Measurements from ENCODE around the gene NUP85. TPM values are rescaled to one million over a fixed set of nuclear protein-coding genes. Genes with fewer than 3 reads are reported as not detected.

NUP85 gene
- polyA plus RNA-seq, 1 donor from 2014 or later, result 84.1 TPM

DNA sequence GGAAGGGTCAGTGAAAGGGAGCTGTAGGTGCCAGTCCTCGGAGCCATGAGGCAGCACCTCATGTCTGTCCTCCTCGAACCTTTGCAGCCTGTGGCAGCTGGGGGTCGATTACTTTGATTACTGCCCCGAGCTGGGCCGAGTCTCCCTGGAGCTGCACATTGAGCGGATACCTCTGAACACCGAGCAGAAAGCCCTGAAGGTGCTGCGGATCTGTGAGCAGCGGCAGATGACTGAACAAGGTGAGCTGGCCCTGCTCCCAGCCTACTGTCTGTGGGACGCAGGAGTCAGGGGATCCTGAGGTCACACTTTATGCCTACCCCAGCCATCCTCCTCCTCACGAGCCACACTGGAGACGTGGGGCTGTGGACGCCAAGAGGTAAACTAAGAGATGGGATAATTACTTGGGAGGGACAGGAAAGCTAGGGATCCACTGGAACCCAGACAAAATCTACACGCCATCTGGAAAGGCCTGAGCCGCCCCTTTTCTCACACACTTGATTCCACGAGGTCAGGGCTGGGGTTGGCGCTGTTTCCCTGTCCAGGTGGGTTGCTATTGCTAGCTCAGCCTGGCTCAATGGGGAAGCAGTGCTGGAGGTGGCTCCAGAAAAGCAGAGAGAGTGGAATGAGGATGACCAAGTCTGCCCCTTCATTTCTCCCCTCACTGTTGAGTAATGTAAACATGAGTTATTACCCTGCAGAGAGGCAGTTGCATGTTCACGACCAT is 26.4 kb downstream of the NUP85 start:
- H2AFZ ChIP-seq (ENCODE audit: low read depth, low read length), result no peak overlapping the region
- H3K79me2 ChIP-seq (replicated peaks; ENCODE audit: insufficient read depth, low read length), result no peaks in the 10 kb centered on the region
- H3K4me3 ChIP-seq (ENCODE audit: low read length), result no peak overlapping the region
- no peaks in the 10 kb centered on the region for H3F3A ChIP-seq (ENCODE audit: insufficient read depth, low read length, poor library complexity, severe bottlenecking)
- H3K9me3 ChIP-seq (ENCODE audit: low read length), result no peaks in the 10 kb centered on the region
- no peak overlapping the region for H3K9ac ChIP-seq (ENCODE audit: low read length)
- H3K36me3 ChIP-seq (ENCODE audit: insufficient read depth, low read length), result peaks cover 5% of the 10 kb centered on the region
- H4K20me1 ChIP-seq (ENCODE audit: insufficient read depth), result no peaks in the 10 kb centered on the region
- no peak overlapping the region for H3K27ac ChIP-seq (ENCODE audit: low read length)
- no peaks in the 10 kb centered on the region for H3K27me3 ChIP-seq (ENCODE audit: insufficient read depth, low read depth, low read length)
- no peaks in the 10 kb centered on the region for H3K9me2 ChIP-seq (ENCODE audit: insufficient read depth, low read length)
- H3K4me2 ChIP-seq (ENCODE audit: low read length), result no peak overlapping the region
- TF ChIP-seq TAF1 (IDR thresholded peaks at IDR 0.05; ENCODE audit: low read depth) (no peak), EZH2 (IDR thresholded peaks at IDR 0.05; ENCODE audit: borderline replicate concordance, insufficient read depth, low read length, poor library complexity, severe bottlenecking) (no peak), EP300 (conservative IDR thresholded peaks at IDR 0.05; ENCODE audit: poor library complexity, severe bottlenecking) (no peak), SMC3 (conservative IDR thresholded peaks at IDR 0.05; ENCODE audit: poor library complexity) (no peak), RAD21 (conservative IDR thresholded peaks at IDR 0.05) (no peak), POLR2AphosphoS5 (IDR thresholded peaks at IDR 0.05) (no peak), MXI1 (conservative IDR thresholded peaks at IDR 0.05; ENCODE audit: poor library complexity, severe bottlenecking) (no peak)
- TF ChIP-seq, protein P1, sequence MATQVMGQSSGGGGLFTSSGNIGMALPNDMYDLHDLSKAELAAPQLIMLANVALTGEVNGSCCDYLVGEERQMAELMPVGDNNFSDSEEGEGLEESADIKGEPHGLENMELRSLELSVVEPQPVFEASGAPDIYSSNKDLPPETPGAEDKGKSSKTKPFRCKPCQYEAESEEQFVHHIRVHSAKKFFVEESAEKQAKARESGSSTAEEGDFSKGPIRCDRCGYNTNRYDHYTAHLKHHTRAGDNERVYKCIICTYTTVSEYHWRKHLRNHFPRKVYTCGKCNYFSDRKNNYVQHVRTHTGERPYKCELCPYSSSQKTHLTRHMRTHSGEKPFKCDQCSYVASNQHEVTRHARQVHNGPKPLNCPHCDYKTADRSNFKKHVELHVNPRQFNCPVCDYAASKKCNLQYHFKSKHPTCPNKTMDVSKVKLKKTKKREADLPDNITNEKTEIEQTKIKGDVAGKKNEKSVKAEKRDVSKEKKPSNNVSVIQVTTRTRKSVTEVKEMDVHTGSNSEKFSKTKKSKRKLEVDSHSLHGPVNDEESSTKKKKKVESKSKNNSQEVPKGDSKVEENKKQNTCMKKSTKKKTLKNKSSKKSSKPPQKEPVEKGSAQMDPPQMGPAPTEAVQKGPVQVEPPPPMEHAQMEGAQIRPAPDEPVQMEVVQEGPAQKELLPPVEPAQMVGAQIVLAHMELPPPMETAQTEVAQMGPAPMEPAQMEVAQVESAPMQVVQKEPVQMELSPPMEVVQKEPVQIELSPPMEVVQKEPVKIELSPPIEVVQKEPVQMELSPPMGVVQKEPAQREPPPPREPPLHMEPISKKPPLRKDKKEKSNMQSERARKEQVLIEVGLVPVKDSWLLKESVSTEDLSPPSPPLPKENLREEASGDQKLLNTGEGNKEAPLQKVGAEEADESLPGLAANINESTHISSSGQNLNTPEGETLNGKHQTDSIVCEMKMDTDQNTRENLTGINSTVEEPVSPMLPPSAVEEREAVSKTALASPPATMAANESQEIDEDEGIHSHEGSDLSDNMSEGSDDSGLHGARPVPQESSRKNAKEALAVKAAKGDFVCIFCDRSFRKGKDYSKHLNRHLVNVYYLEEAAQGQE (IDR thresholded peaks at IDR 0.05; ENCODE audit: borderline replicate concordance), result no peak
- TF ChIP-seq, protein P2, sequence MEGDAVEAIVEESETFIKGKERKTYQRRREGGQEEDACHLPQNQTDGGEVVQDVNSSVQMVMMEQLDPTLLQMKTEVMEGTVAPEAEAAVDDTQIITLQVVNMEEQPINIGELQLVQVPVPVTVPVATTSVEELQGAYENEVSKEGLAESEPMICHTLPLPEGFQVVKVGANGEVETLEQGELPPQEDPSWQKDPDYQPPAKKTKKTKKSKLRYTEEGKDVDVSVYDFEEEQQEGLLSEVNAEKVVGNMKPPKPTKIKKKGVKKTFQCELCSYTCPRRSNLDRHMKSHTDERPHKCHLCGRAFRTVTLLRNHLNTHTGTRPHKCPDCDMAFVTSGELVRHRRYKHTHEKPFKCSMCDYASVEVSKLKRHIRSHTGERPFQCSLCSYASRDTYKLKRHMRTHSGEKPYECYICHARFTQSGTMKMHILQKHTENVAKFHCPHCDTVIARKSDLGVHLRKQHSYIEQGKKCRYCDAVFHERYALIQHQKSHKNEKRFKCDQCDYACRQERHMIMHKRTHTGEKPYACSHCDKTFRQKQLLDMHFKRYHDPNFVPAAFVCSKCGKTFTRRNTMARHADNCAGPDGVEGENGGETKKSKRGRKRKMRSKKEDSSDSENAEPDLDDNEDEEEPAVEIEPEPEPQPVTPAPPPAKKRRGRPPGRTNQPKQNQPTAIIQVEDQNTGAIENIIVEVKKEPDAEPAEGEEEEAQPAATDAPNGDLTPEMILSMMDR (IDR thresholded peaks at IDR 0.05; ENCODE audit: poor library complexity, severe bottlenecking), result no peak

DNA sequence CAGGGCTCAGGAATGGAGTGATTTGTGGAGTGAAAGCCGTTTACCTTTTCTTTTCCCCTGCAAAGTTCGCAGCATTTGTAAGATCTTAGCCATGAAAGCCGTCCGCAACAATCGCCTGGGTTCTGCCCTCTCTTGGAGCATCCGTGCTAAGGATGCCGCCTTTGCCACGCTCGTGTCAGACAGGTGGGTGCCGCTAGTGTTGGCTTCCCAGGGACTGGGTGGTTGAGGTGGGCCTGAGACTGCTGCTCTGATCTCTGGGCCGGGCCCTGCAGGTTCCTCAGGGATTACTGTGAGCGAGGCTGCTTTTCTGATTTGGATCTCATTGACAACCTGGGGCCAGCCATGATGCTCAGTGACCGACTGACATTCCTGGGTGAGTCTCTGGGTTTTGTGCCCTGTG is 27.3 kb downstream of the NUP85 start:
- Histone ChIP-seq H3K9me3 (ENCODE audit: low read length) (no peaks in the 10 kb centered on the region), H3K9me2 (ENCODE audit: insufficient read depth, low read length) (no peaks in the 10 kb centered on the region), H3K79me2 (replicated peaks; ENCODE audit: insufficient read depth, low read length) (no peaks in the 10 kb centered on the region), H3K4me3 (ENCODE audit: low read length) (no peak overlapping the region), H3K9ac (ENCODE audit: low read length) (no peak overlapping the region), H3F3A (ENCODE audit: insufficient read depth, low read length, poor library complexity, severe bottlenecking) (no peaks in the 10 kb centered on the region), H4K20me1 (ENCODE audit: insufficient read depth) (no peaks in the 10 kb centered on the region), H3K4me2 (ENCODE audit: low read length) (no peak overlapping the region), H3K27ac (ENCODE audit: low read length) (no peak overlapping the region), H3K36me3 (ENCODE audit: insufficient read depth, low read length) (peaks cover 5% of the 10 kb centered on the region), H3K27me3 (ENCODE audit: insufficient read depth, low read depth, low read length) (no peaks in the 10 kb centered on the region), H2AFZ (ENCODE audit: low read depth, low read length) (no peak overlapping the region)
- TF ChIP-seq, protein P2 (IDR thresholded peaks at IDR 0.05; ENCODE audit: poor library complexity, severe bottlenecking), result no peak
- TF ChIP-seq POLR2AphosphoS5 (IDR thresholded peaks at IDR 0.05) (no peak), MXI1 (conservative IDR thresholded peaks at IDR 0.05; ENCODE audit: poor library complexity, severe bottlenecking) (no peak), SMC3 (conservative IDR thresholded peaks at IDR 0.05; ENCODE audit: poor library complexity) (no peak), TAF1 (IDR thresholded peaks at IDR 0.05; ENCODE audit: low read depth) (no peak), EZH2 (IDR thresholded peaks at IDR 0.05; ENCODE audit: borderline replicate concordance, insufficient read depth, low read length, poor library complexity, severe bottlenecking) (no peak), EP300 (conservative IDR thresholded peaks at IDR 0.05; ENCODE audit: poor library complexity, severe bottlenecking) (no peak), RAD21 (conservative IDR thresholded peaks at IDR 0.05) (no peak)
- TF ChIP-seq, protein P1 (IDR thresholded peaks at IDR 0.05; ENCODE audit: borderline replicate concordance), result no peak
